ENCODE measurements around the gene IL1RAPL1. TPM values are rescaled to one million over a fixed set of nuclear protein-coding genes. Genes with fewer than 3 reads are reported as not detected.

The IL1RAPL1 gene
- total RNA-seq, 4 donors from 2014 or later: 0.78 TPM; not detected in 3

GRCh38 chrX:28585767-28586166, 1.5 kb upstream of the IL1RAPL1 start:
- Histone ChIP-seq H3K27ac (no peak overlapping the region), H3K27me3 (no peaks in the 10 kb centered on the region), H3K9me3 (no peaks in the 10 kb centered on the region), H3K4me1 (no peaks in the 10 kb centered on the region), H3K36me3 (no peaks in the 10 kb centered on the region), H3K4me3 (replicated peaks in 1 of 3) (no peak overlapping the region)
- TF ChIP-seq POLR2A (IDR thresholded peaks at IDR 0.05) (no peak), CTCF (IDR thresholded peaks at IDR 0.05) (no peak)
- DNase-seq: no peak
- intact Hi-C loops (cut with DNase I): no loop called here
- WGBS, 2 donors: 29 to 41% methylated on average over 10 of the region's 10 CpGs

GRCh38 chrX:28586286-28586685, 960 bp upstream of the IL1RAPL1 start:
- H3K36me3 ChIP-seq: no peaks in the 10 kb centered on the region
- WGBS, 2 donors: 3 to 4% methylated on average over 9 of the region's 9 CpGs
- no peak overlapping the region for H3K27ac ChIP-seq
- TF ChIP-seq CTCF (IDR thresholded peaks at IDR 0.05) (no peak), POLR2A (IDR thresholded peaks at IDR 0.05) (no peak)
- no peaks in the 10 kb centered on the region for H3K4me1 ChIP-seq
- DNase-seq: no peak
- no peak overlapping the region for H3K4me3 ChIP-seq (replicated peaks in 1 of 3)
- intact Hi-C loops (cut with DNase I): no loop called here
- H3K9me3 ChIP-seq: no peaks in the 10 kb centered on the region
- H3K27me3 ChIP-seq: no peaks in the 10 kb centered on the region

- 27 to 35% methylated on average over 5 of the region's 5 CpGs for WGBS, 2 donors
- TF ChIP-seq POLR2A (IDR thresholded peaks at IDR 0.05) (no peak), CTCF (IDR thresholded peaks at IDR 0.05) (no peak)
- no peaks in the 10 kb centered on the region for H3K9me3 ChIP-seq
- no peaks in the 10 kb centered on the region for H3K36me3 ChIP-seq
- DNase-seq: no peak
- no peak overlapping the region for H3K4me3 ChIP-seq (replicated peaks in 1 of 3)
- no peaks in the 10 kb centered on the region for H3K27me3 ChIP-seq
- no peaks in the 10 kb centered on the region for H3K4me1 ChIP-seq
- intact Hi-C loops (cut with DNase I): no loop called here
- H3K27ac ChIP-seq: no peak overlapping the region
Observed at GRCh38 chrX:28589046-28589445, 1.8 kb downstream of the IL1RAPL1 start.

GRCh38 chrX:28590396-28590795, 3.1 kb downstream of the IL1RAPL1 start:
- no peaks in the 10 kb centered on the region for H3K9me3 ChIP-seq
- H3K4me1 ChIP-seq: no peaks in the 10 kb centered on the region
- H3K36me3 ChIP-seq: no peaks in the 10 kb centered on the region
- no peak for DNase-seq
- H3K27me3 ChIP-seq: no peaks in the 10 kb centered on the region
- intact Hi-C loops (cut with DNase I): no loop called here
- no peak overlapping the region for H3K27ac ChIP-seq
- no peak overlapping the region for H3K4me3 ChIP-seq (replicated peaks in 1 of 3)
- 52 to 74% methylated on average over 2 of the region's 2 CpGs for WGBS, 2 donors
- TF ChIP-seq POLR2A (IDR thresholded peaks at IDR 0.05) (no peak), CTCF (IDR thresholded peaks at IDR 0.05) (no peak)

- intact Hi-C loops (cut with DNase I): no loop called here
- Histone ChIP-seq H3K4me3 (replicated peaks in 1 of 3) (no peak overlapping the region), H3K36me3 (no peaks in the 10 kb centered on the region), H3K27me3 (no peaks in the 10 kb centered on the region), H3K9me3 (no peaks in the 10 kb centered on the region), H3K4me1 (no peaks in the 10 kb centered on the region), H3K27ac (no peak overlapping the region)
- no peak for TF ChIP-seq POLR2A (IDR thresholded peaks at IDR 0.05)
- no peak for TF ChIP-seq CTCF (IDR thresholded peaks at IDR 0.05)
- 77 to 81% methylated on average over 7 of the region's 7 CpGs for WGBS, 2 donors
- no peak for DNase-seq
Observed at GRCh38 chrX:28591542-28591941, 4.3 kb downstream of the IL1RAPL1 start.

Measured in thyroid gland (tissue), 4 donors.